GM18499 (cell line): Measurements from ENCODE around the gene USP43.

ENCODE experiments used
- ATAC-seq: cut with Tn5 transposase; IDR thresholded peaks from one replicate; pipeline ENCODE4 v1.9.1; 2021; ENCODE audit warnings: moderate number of reproducible peaks; ENCODE audit not compliant: insufficient read depth, unreplicated experiment

Gene USP43

GRCh38 chr17:9772658-9773057, 127.3 kb downstream of the USP43 start:
- ATAC-seq, result no peak

- ATAC-seq, result no peak
Observed at GRCh38 chr17:9776911-9777310, 131.6 kb downstream of the USP43 start.
